ENCODE results near the gene ADH5.
"Not testable (repeated sequence)": the region's sequence is repeated elsewhere in the genome, so short reads cannot be mapped to it uniquely, and the experiment has no call there.

Gene ADH5

DNA sequence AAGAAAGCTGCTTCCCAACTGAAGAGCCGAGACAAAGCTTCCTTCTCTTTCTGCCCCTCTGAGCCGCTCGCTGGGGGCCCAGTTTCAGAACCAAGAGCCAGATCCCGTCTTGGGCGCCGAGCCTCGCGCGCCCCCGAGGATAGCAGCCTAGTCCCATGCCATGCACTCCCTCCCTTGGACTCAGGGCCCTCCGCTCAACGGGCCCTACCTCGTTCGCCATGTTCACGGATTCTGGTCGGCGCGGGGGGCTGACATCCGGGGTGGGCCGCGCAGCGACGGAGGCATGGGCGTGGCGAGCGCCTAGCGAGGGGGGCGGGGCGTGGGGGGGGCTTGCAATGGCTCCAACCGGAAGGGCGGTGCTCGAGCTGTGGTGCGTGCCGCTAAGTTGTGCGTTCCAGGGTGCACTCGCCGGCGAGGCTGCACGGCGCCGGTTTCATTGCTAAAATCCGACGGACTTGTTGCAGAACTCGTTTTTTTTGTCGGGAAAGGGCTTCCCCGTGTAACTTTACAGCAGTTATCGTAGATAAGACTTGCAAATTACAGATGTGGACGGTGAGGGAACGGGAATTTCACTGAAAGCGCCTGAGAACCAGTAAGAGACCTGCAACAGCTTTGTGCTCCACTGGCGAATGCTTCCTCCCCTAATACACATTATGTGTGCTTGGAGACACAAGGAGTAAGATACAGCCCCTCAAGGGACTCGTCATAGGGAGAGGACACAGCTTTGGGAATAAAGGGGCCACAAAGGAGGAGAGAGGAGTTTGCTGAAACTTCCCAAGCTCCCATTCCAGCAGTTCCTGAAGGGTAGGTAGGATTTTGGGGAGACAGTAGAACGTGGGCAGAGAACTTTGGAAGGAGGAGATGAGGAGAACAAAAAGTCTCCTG is at the start of gene ADH5:
ADH5 (minus strand) TSS at position 308 of the 885 bp plus-strand sequence; CDS start at position 220, 88 bp downstream.
- DNase-seq = peak; percentile 14 to 79

DNA sequence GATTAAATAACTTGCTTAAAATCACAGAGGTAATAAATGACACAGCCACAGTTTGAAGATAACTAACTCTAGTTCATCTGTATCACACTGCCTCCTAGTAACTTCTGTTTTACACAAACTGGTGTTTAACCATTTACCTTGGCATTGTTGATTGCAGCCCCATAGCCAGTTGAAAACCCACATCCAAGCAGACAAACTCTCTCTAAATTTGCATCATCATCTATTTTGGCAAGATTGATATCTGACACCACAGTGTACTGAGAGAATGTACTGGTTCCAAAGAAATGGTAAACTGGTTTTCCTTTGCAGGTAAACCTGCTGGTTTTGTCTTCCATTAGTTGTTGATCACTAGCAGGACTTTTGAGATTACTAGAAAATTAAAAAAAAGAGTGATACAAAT is 47.7 kb upstream of the ADH5 start:
- DNase-seq = no peak

DNA sequence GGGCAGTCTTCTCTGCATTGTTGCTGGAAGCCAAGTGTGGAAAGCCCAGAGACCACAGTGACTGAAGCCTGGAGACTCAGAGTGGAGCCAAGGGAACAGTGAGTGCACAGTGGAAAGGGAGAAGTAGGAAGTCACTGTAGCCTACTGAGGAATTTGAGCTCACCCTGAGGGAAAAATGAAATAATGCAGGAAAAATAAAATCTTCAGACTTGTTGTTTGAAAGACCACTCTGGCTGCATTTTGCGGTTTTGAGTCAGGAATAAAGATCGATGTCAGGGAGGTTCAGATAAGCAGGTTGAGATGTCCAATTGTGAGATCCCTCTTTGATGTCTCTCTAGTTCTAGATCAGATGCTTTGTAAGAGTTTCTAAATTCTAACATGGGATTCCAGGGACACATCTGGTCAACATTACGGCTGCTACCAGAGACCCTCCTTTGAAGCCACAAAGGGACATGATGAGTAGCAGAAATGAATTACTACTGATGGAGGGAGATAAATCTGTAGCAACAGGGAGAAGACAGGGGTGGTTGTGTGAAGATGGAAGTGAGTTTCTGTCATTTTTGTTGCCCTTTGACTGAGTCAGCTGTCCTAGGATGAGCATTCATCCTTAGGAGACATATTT is 47.1 kb upstream of the ADH5 start:
- no peak for DNase-seq

DNA sequence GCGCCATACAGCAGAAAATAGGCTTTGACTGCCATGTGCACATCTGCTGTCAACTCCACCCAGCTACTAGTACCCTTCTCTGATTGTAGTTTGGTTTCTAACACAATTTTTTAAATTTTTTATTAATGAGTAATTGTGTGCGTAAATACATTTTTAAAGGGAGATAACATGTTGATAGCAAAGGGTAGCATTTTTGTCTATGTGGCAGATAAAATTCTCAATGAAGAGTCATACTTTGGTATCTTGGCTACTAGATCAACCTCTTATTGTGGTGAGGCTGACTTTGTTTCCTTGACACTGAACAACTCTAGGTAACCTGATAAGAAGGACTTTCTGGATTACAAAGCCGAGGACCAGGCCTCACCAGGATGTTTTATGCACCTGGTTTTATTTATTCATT is 46.0 kb upstream of the ADH5 start:
- DNase-seq = no peak

DNA sequence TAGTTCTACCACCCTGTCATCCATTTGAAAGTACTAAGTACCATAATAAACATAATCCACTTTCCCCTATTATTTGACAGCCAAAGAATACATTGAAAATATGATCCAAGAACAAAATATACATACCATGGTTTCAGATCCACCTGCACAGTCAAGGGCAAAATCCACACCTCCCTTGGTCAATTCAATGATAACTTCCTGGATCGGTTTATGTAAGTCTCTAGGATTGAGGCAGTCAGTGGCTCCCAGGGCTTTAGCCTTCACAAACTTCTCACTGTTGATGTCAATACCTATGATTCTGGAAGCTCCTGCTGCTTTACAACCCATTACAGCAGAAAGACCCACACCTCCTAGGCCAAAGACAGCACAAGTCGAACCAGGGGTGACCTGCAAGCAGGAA is 42.8 kb upstream of the ADH5 start:
- DNase-seq = no peak

DNA sequence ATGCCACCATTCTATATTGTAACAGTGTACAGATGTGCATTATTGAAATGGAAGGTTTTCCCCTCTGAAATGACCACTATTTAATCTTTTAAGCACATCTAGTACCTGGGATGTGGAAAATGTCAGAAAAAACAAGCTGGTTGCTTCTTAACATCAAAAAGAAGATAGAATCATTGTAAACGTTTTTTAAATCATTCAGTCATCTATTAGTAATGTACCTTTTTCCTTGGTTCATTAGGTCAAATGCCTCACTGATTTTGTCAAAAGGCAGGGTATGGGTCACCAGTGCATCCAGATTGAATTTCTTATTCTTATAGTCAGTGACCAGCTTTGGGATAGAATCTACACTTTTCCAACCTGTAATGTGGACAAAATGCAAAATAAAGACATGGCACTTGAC is 37.8 kb upstream of the ADH5 start:
- no peak for DNase-seq

DNA sequence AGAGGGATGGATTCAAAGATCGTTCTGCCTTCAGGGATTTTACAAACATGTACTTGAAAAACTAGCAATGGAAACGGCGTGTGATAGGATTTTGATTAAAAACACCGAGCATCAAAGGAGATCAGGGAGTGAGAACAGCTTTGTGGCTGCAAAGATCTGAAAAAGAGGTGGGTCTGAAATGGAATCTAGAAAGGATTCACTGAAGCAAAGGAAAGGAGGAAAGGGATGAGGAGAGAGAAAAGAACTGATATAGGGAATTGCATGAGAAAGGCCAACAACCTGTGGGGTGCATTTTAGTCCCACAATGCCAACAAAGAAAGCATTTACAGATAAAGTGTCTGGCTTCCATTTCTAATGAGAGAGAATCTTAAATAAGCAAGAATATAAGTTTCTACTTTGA is 32.4 kb upstream of the ADH5 start:
- DNase-seq = no peak

DNA sequence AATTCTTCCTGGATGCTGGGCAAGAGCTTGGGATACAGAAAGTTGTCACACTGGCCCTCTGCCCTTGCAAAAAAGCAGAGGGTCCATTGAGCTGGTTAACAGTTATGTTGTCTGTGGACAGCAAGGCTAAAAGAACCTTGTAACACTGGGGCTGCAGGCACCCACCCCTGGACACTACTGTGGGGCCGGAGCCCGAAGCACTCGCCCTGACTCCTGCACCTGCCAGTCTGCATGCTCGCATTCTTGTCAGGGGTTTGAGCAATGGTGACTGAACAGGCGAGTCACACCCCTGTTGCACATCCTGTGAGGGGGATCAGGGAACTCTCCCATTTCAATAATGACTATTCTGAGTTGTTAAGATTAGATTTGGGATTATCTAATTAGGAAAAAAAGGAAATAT is 31.9 kb upstream of the ADH5 start:
- DNase-seq = no peak

DNA sequence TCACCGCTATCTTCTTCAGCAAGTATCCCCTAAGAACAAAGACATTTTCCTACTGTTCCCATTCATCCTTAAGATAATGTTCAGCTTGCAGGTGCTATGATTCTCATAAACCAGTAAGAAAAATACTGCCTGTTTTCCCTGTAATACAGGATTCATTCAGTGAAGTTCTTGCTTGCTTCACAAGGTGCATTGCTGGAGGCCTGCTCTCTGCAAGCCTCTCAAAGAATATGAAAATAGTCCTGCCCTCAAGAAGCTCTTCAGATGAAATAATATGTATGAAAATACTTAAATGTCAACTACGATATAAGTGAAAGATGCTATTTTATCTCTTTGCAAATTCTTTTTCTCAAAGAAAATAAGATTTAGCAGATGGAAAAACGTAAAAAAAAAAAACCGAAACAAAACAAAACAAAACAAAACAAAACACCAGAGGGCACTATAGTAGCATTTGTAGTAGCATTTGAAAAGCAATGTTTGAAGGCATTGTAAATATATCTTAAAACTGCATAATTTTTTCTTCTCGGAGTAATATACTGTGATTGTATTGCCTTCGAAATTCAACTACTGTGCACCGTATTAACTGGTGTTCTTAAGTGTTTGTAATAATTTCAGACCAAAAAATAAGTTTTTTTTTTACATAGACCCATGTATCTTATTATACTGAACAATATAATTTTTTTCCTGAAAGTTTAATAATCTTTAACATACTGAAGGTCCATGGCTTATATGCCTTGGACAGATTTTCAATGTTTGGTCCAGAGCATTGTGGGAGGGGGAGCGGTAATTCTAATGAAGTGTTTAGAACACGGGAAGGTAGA is 29.5 kb upstream of the ADH5 start:
- DNase-seq = peak in 1 of 2 experiments; percentile 17

DNA sequence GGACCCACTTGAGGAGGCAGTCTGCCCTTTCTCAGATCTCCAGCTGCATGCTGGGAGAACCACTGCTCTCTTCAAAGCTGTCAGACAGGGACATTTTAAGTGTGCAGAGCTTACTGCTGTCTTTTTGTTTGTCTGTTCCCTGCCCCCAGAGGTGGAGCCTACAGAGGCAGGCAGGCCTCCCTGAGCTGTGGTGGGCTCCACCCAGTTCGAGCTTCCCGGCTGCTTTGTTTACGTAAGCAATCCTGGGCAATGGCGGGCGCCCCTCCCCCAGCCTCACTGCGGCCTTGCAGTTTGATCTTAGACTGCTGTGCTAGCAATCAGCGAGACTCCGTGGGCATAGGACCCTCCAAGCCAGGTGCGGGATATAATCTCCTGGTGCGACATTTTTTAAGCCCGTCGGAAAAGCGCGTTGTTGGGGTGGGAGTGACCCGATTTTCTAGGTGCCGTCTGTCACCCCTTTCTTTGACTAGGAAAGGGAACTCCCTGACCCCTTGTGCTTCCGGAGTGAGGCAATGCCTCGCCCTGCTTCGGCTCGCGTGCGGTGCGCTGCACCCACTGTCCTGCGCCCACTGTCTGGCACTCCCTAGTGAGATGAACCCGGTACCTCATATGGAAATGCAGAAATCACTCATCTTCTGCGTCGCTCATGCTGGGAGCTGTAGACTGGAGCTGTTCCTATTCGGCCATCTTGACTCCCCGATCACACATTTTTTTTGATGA is 28.7 kb upstream of the ADH5 start:
- DNase-seq = not testable (repeated sequence)

DNA sequence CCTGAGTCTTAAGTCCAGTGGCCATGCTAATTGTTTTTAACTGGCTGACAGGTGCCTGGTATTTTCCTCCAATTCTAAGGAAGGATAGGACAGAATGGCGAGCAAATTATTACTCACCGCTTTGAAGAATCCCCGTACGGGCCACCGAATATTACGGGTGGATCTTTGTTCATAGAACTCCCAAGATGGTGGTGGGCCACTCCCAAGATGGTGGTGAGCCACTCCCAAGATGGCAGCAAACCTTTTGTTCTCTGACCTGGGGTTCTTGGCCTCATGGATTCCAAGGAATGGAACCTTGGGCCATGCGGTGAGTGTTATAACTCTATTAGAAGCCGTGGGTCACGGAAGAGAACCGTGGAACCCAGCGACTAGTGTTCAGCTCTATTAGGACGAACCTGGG is 20.7 kb upstream of the ADH5 start:
- not testable (repeated sequence) for DNase-seq

DNA sequence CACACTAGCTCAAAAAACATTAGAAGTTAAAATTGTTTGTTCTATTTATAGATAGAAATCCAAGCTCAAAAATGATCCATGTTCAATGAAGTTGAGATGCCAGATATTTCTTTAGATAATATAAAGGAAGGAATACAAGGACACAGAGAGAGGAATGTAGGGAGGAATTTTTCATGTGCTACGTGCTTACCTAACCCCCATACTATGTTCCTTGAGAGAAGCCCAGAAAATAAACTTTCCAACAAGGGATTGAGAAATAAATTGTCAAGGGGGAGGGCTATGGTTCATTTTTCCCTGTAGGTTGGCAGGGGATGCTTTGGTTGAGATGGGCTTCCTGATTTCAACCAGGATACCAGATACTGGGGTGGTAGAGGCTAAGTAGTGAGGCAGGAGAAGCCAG is 15.6 kb upstream of the ADH5 start:
- DNase-seq = no peak

DNA sequence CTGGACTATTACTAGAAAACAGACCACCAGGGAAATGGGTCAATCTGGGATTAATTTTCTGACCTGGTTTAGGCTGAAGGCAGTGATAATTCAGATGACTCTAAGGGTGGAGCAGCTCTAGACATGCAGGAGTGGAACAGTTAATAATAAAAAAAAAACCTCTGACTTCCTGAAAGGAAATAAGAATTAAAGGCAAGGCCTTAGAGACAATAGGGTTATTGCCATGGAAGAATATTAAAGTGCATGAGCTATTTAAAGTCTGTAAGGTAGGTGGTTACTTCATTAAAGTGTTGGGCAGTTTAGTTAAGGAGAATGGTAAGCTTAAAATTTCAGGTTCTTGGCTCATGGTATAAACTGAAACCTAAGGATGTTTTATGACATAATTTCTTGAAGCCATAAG is 14.6 kb upstream of the ADH5 start:
- no peak for DNase-seq

DNA sequence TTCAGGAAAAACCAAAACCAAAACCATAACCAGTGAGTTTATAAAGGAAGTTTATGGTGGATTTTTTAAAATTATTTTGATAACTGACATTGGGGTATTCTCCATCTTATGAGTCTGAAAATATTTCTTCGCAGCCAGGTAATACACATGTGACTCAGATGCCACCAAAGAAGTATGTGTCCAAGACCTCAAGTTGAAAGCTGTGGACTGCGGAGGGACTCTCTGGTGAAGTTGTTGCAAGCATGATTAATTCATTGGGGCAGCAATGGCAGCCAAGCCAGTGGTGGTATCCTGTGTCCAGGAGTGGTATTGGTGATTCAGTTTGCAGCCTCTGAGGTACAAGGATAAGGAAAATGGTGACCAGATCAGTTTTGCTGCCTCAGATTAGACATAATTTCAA is 14.0 kb upstream of the ADH5 start:
- DNase-seq = no peak

DNA sequence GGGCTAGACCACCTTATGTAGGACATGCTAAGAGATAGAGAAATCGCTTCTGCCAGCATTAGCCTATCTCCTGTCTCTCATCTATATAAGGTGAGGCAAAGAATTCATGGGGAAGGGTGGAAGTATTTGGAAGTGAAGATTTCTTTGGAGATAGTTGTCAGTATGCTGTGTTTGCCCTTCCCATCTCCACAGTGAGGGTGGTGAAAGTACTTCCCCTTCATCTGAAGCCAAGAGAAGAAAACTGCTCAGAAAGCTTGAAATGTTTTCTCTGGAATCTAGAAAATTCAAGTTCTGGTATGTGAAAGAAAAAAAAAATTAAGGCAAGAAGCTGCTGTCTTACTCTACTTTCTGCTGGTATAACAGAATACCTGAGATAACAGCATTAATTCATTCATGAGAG is 12.3 kb upstream of the ADH5 start:
- no peak for DNase-seq

DNA sequence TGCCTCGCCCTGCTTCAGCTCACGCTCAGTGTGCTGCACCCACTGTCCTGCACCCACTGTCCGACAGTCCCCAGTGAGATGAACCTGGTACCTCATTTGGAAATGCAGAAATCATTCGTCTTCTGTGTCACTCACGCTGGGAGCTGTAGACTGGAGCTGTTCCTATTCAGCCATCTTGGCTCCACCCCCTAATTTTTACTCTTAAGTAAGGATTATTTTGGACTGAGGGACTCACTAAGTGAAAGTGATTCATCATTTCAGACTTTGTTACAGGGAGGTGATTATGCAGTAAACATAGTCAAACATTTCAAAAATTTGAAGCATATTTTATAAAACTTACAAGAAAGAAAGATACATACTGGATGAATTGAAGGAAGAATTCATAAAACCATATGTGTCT is 11.2 kb upstream of the ADH5 start:
- DNase-seq = not testable (repeated sequence)

DNA sequence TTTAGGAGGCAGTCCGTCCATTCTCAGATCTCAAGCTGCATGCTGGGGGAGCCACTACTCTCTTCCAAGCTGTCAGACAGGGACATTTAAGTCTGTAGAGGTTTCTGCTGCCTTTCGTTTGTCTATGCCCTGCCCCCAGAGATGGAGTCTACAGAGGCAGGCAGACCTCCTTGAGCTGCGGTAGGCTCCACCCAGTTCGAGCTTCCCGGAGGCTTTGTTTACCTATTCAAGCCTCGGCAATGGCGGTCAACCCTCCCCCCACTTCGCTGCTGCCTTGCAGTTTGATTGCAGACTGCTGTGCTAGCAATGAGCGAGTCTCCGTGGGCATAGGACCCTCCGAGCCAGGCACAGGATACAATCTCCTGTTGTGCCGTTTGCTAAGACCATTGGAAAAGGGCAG is 10.7 kb upstream of the ADH5 start:
- DNase-seq = no peak

DNA sequence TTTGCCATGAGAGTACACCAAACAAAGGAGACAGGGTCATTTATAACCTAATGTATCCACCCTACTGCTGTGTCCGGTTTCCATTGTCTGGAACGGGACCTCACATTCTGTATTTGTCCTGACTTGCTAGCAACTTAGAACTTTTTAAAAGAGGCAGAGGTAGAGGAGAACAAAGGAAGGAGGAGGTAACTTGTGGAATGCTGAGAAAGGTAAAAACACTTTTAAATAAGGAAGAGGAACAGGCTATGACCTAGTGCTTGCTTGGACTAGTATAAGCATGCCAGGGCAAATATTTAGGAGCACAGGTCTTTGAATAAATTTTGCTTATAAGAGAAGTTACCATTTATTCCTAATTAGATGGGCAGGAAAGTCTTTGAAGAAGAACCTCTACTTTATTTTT is 3.3 kb upstream of the ADH5 start:
- not testable (repeated sequence) for DNase-seq

DNA sequence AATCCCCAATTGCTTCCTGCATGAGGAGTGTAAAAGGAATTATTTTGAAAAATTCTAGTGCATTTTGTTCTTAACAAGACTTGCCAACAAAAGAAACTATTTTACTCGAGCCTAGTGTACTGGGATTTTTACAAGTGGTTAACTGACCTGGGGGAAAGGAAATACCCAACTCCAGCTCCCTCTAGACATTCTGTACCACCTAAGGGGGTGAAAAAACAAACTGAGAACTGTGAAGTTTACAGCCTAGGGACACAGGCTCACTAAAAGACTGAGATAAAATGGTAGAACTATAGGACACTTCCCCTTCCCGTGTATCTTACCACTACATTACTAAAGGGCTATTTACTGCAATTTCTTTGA is 2.6 kb upstream of the ADH5 start:
- no peak for DNase-seq

DNA sequence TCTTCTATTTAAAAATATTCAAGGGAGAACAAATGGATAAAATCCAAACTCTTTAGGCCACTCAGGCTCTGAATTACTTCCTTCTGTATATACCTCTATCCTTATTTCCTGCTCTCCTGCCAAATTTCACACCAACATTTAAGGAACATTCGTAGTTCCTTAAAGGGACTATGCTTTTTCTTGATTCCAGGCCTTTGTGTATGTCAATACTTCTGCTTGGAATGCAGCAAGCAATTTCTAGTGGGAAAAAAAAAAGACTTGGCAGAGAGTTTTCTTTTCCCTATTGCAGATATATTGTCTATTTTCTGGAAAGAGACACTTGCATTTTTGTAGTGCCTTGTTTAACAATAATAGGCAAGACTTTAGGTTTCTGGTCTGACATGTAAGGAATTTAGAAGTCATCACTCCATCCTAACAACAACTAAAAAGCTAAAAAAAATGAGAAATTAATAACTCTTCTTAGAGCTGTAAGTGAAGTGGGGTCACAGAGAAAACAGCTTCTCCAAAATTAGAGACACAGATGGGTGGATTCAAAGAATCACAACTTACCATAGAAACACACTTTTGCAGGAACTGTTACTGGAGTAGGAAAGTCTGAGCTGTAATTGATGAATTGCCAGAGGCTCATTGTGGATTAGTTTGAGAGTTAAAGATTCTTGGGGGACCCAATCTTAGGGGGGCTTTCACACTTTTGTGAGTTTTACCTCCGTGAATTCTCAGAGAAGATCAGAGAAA is 2.1 kb upstream of the ADH5 start:
- DNase-seq = no peak

DNA sequence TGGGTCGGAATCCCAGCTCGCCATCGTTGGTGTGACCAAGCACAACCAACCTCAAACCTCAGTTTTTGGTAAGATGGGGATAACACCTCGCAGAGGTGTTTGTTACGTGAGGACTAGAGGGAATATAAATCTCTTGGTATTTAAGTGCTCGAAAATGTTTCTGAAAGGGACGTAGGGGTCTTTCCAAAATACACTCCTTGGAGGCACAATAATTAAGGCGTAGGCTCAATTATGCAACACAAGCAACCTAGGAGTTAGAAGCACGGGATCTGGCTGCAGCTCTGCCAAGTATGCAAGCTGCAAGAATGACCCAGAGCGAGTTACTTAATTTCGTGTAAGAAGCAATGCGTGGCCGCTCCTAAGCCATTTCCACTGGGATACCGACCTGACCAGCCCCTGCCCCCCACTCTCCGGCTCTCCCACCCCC is 552 bp downstream of the ADH5 start:
- peak in 1 of 2 experiments; percentile 30 for DNase-seq

DNA sequence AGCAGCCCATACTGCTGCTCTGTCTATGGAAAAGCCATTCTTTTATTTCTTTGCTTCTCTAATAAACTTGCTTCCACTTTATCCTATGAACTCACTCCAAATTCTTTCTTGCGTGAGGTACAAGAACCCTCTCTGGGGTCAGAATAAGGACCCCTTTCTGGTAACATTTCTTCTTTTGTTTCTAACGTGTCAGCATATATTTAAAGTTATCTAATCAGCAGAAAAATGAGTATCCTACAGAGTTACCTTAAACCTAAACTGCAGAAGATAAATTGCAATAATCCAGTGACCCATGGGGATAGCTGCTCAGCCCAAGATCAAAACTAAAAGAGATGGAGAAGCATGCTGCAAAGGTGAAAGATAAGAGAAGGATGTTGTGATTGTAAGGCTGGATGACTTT is 4.0 kb downstream of the ADH5 start:
- no peak for DNase-seq

Data from SW 1271 (cell line).